GM12892 (cell line): ENCODE measurements around the gene SMG1.

Experiments used
- DNase-seq: peaks from one replicate; pipeline ENCODE4 v3.0.0; 2011; ENCODE audit not compliant: insufficient read length
- FAIRE-seq: peaks from 2 replicates; lab custom pipeline; 2011; peaks lifted over from hg19 to GRCh38; lab: Jason Lieb, UNC
- POLR2A ChIP-seq: IDR thresholded peaks from 2 replicates; pipeline ENCODE4 v1.6.1; 2011; ENCODE audit warnings: low read depth, low read length, control low read depth
- POLR2AphosphoS5 ChIP-seq: IDR thresholded peaks from 2 replicates; pipeline ENCODE4 v1.6.1; 2011; ENCODE audit warnings: low read depth, low read length, control low read depth
- TAF1 ChIP-seq: IDR thresholded peaks from 2 replicates; pipeline ENCODE4 v1.6.1; 2011; ENCODE audit warnings: low read depth, mild to moderate bottlenecking, control low read depth, low read length, borderline replicate concordance

The SMG1 gene

GRCh38 chr16:18800293-18800692, 125.9 kb downstream of the SMG1 start:
- TF ChIP-seq TAF1: no peak
- TF ChIP-seq POLR2AphosphoS5: no peak
- 0 out of 2 replicates have a peak, but pooled peaks have one; percentile 24 for TF ChIP-seq POLR2A
- FAIRE-seq: peak; percentile 17
- no peak for DNase-seq

DNA sequence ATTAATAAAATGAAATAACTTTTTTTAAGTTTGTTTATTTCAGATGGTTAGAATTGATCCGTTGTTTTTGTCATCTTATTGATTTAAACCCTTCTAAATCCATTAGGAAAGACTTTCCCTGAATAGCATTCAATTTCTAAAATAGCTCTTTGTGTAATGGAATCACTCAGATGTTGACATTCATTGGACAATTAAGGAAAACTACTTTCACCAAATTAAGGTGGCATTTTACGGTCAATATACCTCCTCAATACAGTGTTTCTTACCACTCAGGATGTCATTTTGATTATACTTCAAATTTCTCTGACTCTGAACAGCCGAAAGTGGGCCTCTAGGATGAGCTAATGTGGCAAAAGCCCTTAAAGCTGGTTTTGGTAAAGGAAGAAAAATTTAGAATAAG, 126.7 kb downstream of the SMG1 start:
- FAIRE-seq (no peak), DNase-seq (no peak)
- TF ChIP-seq POLR2AphosphoS5 (no peak), POLR2A (no peak), TAF1 (no peak)

DNA sequence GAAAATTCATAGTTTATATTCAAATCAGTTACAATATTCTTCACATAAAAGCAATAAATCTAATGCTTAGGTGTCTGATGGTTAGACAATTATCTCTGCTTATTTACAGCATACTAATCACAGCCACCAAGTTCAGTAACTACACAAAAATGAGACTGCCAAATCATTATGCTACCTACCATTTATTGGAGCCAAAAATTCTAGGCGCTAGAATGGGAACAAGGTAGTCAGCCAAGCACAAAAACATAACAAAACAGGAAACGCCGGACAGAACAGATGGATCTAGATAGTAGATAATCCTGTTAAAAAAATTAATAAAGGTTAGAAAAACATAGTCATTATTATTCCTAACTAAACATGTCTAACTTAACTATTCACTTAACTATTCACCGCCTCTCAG, 128.5 kb downstream of the SMG1 start:
- FAIRE-seq (no peak), DNase-seq (no peak)
- TF ChIP-seq POLR2AphosphoS5 (no peak), TAF1 (no peak), POLR2A (no peak)

- DNase-seq (no peak), FAIRE-seq (no peak)
- no peak for TF ChIP-seq POLR2A
- no peak for TF ChIP-seq TAF1
- TF ChIP-seq POLR2AphosphoS5: no peak
Measured at GRCh38 chr16:18796377-18796776, 129.8 kb downstream of the SMG1 start.

DNA sequence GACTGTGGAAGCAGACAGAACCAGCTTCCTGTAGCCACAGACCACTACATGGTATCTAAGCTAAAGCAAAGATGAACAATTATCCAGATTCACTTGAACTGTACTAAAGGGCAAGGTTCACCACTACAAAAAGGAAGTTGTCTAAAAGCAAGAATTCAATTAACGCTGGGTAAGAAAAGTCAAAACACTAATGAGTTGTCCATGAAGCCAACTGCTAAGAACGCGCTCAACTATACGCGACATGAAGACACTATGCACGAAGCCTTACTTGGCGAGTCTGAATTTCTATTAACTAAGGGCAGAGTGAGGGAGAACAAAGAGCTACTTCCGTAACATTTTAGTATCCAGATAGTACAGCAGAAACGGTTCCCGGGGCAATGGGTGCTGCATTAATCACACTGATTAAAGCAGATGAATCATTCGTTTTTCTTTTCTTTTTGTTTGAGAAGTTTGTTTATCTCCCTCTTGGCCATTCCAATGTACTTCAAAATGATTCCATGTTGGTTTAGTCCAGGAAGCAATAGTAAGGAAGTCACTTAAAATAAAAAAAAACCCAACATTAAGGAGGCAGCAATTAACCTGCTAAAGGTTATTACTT, 133.3 kb downstream of the SMG1 start:
- DNase-seq: no peak
- TF ChIP-seq TAF1: no peak
- peak; percentile 27; the same call in 1 of the 2 replicates for TF ChIP-seq POLR2A
- TF ChIP-seq POLR2AphosphoS5: no peak
- no peak for FAIRE-seq

- TF ChIP-seq POLR2AphosphoS5 (peak; percentile 99), TAF1 (peak; percentile 98), POLR2A (peak; percentile 99)
- FAIRE-seq (peak; percentile 94), DNase-seq (peak; percentile 94)
Measured at GRCh38 chr16:18789850-18790706, 136.1 kb downstream of the SMG1 start, which contains the start of gene RPS15A. Gene RPS15A, minus strand, starts transcription at chr16:18790334. Its CDS starts 1,221 bp downstream, at chr16:18789113.

- DNase-seq (no peak), FAIRE-seq (no peak)
- no peak for TF ChIP-seq TAF1
- TF ChIP-seq POLR2AphosphoS5: no peak
- no peak for TF ChIP-seq POLR2A
Measured at GRCh38 chr16:18789515-18789849, 136.7 kb downstream of the SMG1 start.

GRCh38 chr16:18788828-18789514, 137.2 kb downstream of the SMG1 start:
- FAIRE-seq: peak; percentile 40
- TF ChIP-seq POLR2AphosphoS5 (no peak), POLR2A (no peak), TAF1 (no peak)
- no peak for DNase-seq

DNA sequence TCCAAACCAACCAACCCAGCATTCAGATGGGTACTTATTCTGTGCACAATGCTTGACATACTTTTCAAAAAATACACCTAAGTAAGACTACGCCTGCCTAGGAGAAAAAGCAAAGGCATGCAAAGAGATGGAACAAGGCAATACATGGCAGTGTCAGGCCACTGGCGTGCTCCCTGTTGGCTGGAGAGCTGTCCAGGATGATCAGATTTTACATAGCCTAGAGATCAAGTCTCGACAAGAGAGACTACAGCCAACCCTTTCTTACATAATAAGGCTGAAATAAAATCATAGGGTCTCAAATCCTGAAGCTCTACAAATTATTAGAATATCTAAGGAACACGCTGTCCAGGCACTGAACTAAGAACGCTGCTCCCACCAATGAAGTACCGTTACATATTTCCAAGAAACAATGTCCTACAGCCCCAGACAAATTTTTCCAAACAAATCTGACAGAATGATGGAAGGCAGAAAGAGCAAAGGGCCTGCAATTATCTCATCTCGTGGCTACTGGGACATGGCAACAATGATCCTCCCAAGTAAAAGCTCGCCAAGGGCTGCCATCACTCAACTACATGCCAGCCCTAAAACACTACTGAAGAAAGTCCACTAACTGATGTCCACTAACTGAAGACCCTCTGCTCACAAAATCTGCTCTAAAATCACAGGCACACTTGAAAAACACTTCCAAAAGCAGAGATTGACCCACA, 141.1 kb downstream of the SMG1 start:
- no peak for DNase-seq
- no peak for FAIRE-seq
- TF ChIP-seq POLR2A (no peak), POLR2AphosphoS5 (no peak), TAF1 (no peak)

DNA sequence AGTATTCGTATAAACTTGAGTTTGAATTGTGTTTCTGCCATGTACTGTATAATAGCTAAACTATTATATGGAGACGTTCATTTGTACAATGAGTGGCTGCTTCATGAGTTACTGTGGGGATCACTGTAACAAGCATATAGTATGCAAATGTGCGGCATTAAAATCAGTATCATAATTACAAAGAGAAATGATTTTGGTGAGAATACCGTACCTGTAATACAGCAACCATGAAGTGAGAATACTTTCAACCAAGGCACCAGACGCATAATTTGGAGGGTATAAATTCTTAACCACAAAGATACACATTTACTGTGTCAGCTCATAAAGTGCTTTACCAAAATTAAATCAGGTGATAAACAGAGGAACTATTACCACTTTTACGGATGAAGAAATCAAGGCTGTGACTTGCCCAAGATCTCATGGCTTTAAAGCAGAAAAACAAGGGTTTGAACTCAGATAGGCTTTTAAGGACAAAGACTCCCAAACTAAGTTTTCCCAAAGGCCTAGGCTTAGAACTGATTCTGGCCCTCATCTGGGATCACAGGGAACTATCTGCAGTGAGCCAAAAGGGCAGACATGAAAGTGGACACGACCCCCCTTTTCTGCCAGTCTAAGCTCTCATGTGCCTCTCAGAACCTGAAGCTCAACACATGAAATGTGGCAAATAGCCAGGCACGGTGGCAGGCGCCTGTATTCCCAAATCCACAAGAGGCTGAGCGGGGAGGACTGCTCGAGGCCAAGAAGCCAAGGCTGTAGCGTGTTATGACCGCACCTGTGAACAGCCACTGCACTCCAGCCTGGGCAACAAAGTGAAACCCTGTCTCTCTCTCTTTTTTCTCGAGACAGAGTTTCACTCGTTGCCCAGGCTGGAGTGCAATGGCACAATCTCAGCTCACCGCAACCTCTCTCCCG, 142.5 kb downstream of the SMG1 start:
- TF ChIP-seq POLR2A: no peak; the same call in 1 of the 2 replicates
- TF ChIP-seq TAF1: no peak
- no peak for TF ChIP-seq POLR2AphosphoS5
- DNase-seq: no peak
- no peak for FAIRE-seq
